ENCODE data around the gene CDKN3. TPM values are rescaled to one million over a fixed set of nuclear protein-coding genes. Genes with fewer than 3 reads are reported as not detected.
"Not testable (repeated sequence)": the region's sequence is repeated elsewhere in the genome, so short reads cannot be mapped to it uniquely, and the experiment has no call there.

Gene CDKN3
- total RNA-seq, 1 donor from 2014 or later: 2.4 TPM

- H3K4me3 Mint-ChIP-seq (ENCODE audit: unreplicated experiment): no peak overlapping the region
- Histone ChIP-seq H3K4me2 (ENCODE audit: low read length) (no peak overlapping the region), H4K20me1 (ENCODE audit: insufficient read depth, low read length) (no peaks in the 10 kb centered on the region), H3K4me3 (ENCODE audit: insufficient read depth, low read depth, low read length) (no peak overlapping the region), H3K27me3 (ENCODE audit: insufficient read depth, low read length) (peaks cover 5% of the 10 kb centered on the region), H3K4me1 (ENCODE audit: insufficient read depth, low read length) (no peaks in the 10 kb centered on the region), H3K27ac (ENCODE audit: low read depth, low read length) (no peak overlapping the region), H3K36me3 (ENCODE audit: insufficient read depth, low read length) (no peaks in the 10 kb centered on the region), H3K9ac (ENCODE audit: low read length) (no peak overlapping the region), H2AFZ (ENCODE audit: low read depth, low read length) (no peak overlapping the region), H3K9me3 (ENCODE audit: insufficient read depth, low read depth, low read length) (no peaks in the 10 kb centered on the region), H3K79me2 (ENCODE audit: insufficient read depth, low read length) (no peaks in the 10 kb centered on the region)
- H3K27me3 Mint-ChIP-seq (ENCODE audit: low read depth, unreplicated experiment): peaks cover 18% of the 10 kb centered on the region
- TF ChIP-seq EZH2 (IDR thresholded peaks at IDR 0.05; ENCODE audit: insufficient read depth, low read length) (no peak), CTCF (IDR thresholded peaks at IDR 0.05; ENCODE audit: insufficient read depth, low read depth, low read length) (no peak)
- H3K9me3 Mint-ChIP-seq (ENCODE audit: unreplicated experiment): no peaks in the 10 kb centered on the region
- no peaks in the 10 kb centered on the region for H3K36me3 Mint-ChIP-seq (ENCODE audit: low read depth, unreplicated experiment)
- H3K4me1 Mint-ChIP-seq (ENCODE audit: low read depth, unreplicated experiment): peaks cover 2% of the 10 kb centered on the region
- FAIRE-seq: no peak
- no peak for DNase-seq (ENCODE audit: low read depth)
- no peak overlapping the region for H3K27ac Mint-ChIP-seq (ENCODE audit: unreplicated experiment)
Measured at GRCh38 chr14:54377501-54377900, 19.3 kb upstream of the CDKN3 start.

- H3K4me3 Mint-ChIP-seq (ENCODE audit: unreplicated experiment); H3K27ac Mint-ChIP-seq (ENCODE audit: unreplicated experiment); H3K36me3 ChIP-seq (ENCODE audit: insufficient read depth, low read length); H3K9ac ChIP-seq (ENCODE audit: low read length); H3K79me2 ChIP-seq (ENCODE audit: insufficient read depth, low read length); H3K4me2 ChIP-seq (ENCODE audit: low read length); H3K4me3 ChIP-seq (ENCODE audit: insufficient read depth, low read depth, low read length); H2AFZ ChIP-seq (ENCODE audit: low read depth, low read length); H3K9me3 ChIP-seq (ENCODE audit: insufficient read depth, low read depth, low read length); H3K27ac ChIP-seq (ENCODE audit: low read depth, low read length); H4K20me1 ChIP-seq (ENCODE audit: insufficient read depth, low read length); H3K36me3 Mint-ChIP-seq (ENCODE audit: low read depth, unreplicated experiment); DNase-seq (ENCODE audit: low read depth); H3K9me3 Mint-ChIP-seq (ENCODE audit: unreplicated experiment); H3K4me1 ChIP-seq (ENCODE audit: insufficient read depth, low read length); FAIRE-seq; H3K27me3 ChIP-seq (ENCODE audit: insufficient read depth, low read length); H3K4me1 Mint-ChIP-seq (ENCODE audit: low read depth, unreplicated experiment): not testable (repeated sequence)
- H3K27me3 Mint-ChIP-seq (ENCODE audit: low read depth, unreplicated experiment): peaks cover 18% of the 10 kb centered on the region
Measured at GRCh38 chr14:54378893-54379292, 17.9 kb upstream of the CDKN3 start.

GRCh38 chr14:54380558-54380957 lies 16.2 kb upstream of the CDKN3 start:
- H4K20me1 ChIP-seq (ENCODE audit: insufficient read depth, low read length); H3K36me3 ChIP-seq (ENCODE audit: insufficient read depth, low read length); H3K79me2 ChIP-seq (ENCODE audit: insufficient read depth, low read length); H3K27me3 ChIP-seq (ENCODE audit: insufficient read depth, low read length); H3K9me3 ChIP-seq (ENCODE audit: insufficient read depth, low read depth, low read length); DNase-seq (ENCODE audit: low read depth); H3K36me3 Mint-ChIP-seq (ENCODE audit: low read depth, unreplicated experiment); FAIRE-seq; H3K27ac ChIP-seq (ENCODE audit: low read depth, low read length); H3K27ac Mint-ChIP-seq (ENCODE audit: unreplicated experiment); H3K4me3 Mint-ChIP-seq (ENCODE audit: unreplicated experiment); H3K9ac ChIP-seq (ENCODE audit: low read length); H3K4me3 ChIP-seq (ENCODE audit: insufficient read depth, low read depth, low read length); H3K9me3 Mint-ChIP-seq (ENCODE audit: unreplicated experiment); H3K4me1 ChIP-seq (ENCODE audit: insufficient read depth, low read length); H3K4me2 ChIP-seq (ENCODE audit: low read length); H3K4me1 Mint-ChIP-seq (ENCODE audit: low read depth, unreplicated experiment); H2AFZ ChIP-seq (ENCODE audit: low read depth, low read length): not testable (repeated sequence)
- H3K27me3 Mint-ChIP-seq (ENCODE audit: low read depth, unreplicated experiment): peaks cover 18% of the 10 kb centered on the region

GRCh38 chr14:54381821-54382220 lies 15.0 kb upstream of the CDKN3 start:
- H3K4me1 ChIP-seq (ENCODE audit: insufficient read depth, low read length): no peaks in the 10 kb centered on the region
- no peaks in the 10 kb centered on the region for H4K20me1 ChIP-seq (ENCODE audit: insufficient read depth, low read length)
- Mint-ChIP-seq H3K36me3 (ENCODE audit: low read depth, unreplicated experiment) (no peaks in the 10 kb centered on the region), H3K27ac (ENCODE audit: unreplicated experiment) (no peak overlapping the region), H3K9me3 (ENCODE audit: unreplicated experiment) (no peaks in the 10 kb centered on the region), H3K4me1 (ENCODE audit: low read depth, unreplicated experiment) (peaks cover 8% of the 10 kb centered on the region), H3K27me3 (ENCODE audit: low read depth, unreplicated experiment) (peaks cover 24% of the 10 kb centered on the region), H3K4me3 (ENCODE audit: unreplicated experiment) (no peak overlapping the region)
- DNase-seq (ENCODE audit: low read depth) (no peak), FAIRE-seq (no peak)
- peaks cover 12% of the 10 kb centered on the region for H3K27me3 ChIP-seq (ENCODE audit: insufficient read depth, low read length)
- H3K36me3 ChIP-seq (ENCODE audit: insufficient read depth, low read length): no peaks in the 10 kb centered on the region
- no peaks in the 10 kb centered on the region for H3K79me2 ChIP-seq (ENCODE audit: insufficient read depth, low read length)
- H3K4me3 ChIP-seq (ENCODE audit: insufficient read depth, low read depth, low read length): no peak overlapping the region
- H3K9ac ChIP-seq (ENCODE audit: low read length): no peak overlapping the region
- no peak overlapping the region for H3K27ac ChIP-seq (ENCODE audit: low read depth, low read length)
- TF ChIP-seq EZH2 (IDR thresholded peaks at IDR 0.05; ENCODE audit: insufficient read depth, low read length) (no peak), CTCF (IDR thresholded peaks at IDR 0.05; ENCODE audit: insufficient read depth, low read depth, low read length) (no peak)
- H3K9me3 ChIP-seq (ENCODE audit: insufficient read depth, low read depth, low read length): no peaks in the 10 kb centered on the region
- H3K4me2 ChIP-seq (ENCODE audit: low read length): no peak overlapping the region
- no peak overlapping the region for H2AFZ ChIP-seq (ENCODE audit: low read depth, low read length)
